Activated CD8-positive, alpha-beta memory T cell treated with anti-CD3 and anti-CD28 coated beads, Interleukin-2, amount 50 U/mL, for 24 hours (primary cell): ENCODE results near the gene CEP68.
"Not testable (repeated sequence)": the region's sequence is repeated elsewhere in the genome, so short reads cannot be mapped to it uniquely, and the experiment has no call there.

Experiments used
- DNase-seq: peaks from one replicate; pipeline ENCODE4 v3.0.0-alpha.2; 2020; ENCODE audit errors: extremely low read depth

CEP68 gene

DNA sequence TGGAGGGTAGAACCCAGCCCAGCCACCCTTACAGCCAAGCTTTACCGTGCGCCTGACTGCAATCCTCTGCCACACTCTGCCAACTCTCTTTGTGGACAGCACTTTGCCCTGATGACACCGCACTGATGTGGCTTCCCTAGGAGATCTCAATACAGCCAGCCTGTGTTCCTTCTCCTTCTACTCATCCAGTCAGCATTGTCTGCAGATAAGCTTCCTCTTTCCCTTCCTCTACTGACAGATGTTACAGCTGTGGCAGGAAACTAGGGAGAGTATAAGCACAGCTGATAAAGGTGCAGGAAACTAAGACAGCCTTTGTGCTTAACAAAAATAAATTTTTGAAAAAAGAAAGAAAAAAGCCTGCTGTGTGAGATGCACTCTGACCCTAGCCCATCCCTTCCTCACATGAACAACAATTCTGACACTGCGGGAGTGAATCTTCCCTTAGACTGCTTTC is 25.0 kb downstream of the CEP68 start:
- no peak for DNase-seq

DNA sequence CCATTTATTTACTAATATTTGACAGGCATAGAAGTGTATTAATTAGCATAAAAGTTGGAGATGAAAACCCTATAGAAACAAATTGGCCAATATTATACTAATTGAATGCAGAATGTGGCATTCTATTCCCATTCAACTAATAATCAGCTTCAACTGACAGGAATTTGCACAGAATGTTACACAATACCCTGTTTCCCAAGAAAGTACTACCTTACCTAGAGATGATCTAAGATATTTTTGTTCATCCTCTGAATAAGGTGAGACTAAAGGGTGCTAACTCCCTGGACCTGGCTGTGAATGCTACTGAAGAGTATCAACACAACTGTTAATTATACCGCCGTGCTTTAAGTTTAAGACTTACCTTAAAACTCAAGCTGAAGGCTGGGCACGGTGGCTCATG is 28.9 kb downstream of the CEP68 start:
- no peak for DNase-seq

DNA sequence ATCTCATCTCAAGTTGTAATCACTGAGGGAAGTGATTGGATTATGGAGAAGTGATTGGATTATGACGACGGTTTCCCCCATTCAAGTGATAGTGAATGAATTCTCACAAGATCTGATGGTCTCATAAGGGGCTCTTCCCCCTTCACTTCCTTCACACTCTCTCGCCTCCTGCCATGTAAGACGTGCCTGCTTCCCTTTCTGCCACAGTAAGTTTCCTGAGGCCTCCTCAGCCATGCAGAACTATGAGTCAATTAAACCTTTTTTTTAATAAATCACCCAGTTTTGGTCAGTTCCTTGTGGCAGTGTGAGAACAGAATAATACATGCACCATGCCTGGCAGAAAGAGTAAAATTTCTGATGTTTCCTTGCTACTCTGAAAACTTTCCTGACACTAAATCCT is 36.6 kb downstream of the CEP68 start:
- no peak for DNase-seq

DNA sequence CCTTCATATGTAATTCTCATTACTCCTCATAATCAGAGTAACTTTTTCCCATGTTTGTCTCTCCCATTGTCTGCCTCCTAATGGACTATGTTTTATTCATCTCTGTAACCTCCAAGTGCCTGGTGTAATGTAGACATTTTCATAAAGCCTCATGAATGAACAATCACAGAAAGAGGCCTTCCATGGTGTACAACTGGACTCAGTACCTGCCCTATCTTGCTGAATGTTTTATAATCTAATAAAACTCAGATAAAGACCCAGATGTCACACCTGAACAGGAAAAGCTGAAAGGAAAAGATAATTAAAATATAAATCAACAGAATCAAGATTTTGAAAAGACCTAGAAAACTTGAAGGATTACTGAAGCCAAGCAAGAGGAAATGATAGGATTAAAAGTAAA is 37.0 kb downstream of the CEP68 start:
- DNase-seq: no peak

DNA sequence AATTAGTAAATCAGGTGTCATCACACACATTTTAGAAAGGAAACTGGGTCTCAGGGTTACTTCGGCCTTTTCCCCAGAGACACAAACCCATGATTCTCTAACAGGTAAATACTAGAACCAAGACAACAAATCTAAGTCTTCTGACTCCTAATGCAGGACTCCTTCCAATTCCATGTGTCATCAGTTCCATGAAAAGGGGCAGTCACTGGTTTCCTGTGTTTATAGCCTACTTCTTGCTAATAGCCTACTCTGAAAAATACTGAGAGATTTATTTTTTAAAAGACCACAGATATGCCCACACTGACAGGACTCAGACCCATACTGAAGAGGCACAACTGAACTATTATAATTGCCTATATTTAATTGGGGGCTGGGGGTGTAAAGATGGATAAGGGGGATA is 40.7 kb downstream of the CEP68 start:
- no peak for DNase-seq

DNA sequence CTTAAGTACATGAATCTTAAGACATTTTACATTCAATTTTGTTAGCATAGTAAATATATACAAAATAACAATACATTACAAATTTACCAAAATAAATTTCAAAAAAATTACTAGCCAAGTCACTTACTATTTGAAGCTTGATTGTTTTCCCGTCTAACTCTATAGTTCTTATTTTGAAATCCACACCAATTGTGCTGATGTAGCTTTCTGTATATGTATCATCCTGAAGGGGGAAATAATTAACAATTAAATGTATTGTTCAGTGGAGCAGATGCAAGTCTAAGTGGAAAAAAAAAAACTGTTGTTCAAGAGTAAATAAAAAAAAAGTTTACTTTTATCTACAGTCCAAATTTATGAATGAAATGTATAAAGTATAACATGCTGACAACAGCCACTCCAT is 41.6 kb downstream of the CEP68 start:
- DNase-seq: no peak

DNA sequence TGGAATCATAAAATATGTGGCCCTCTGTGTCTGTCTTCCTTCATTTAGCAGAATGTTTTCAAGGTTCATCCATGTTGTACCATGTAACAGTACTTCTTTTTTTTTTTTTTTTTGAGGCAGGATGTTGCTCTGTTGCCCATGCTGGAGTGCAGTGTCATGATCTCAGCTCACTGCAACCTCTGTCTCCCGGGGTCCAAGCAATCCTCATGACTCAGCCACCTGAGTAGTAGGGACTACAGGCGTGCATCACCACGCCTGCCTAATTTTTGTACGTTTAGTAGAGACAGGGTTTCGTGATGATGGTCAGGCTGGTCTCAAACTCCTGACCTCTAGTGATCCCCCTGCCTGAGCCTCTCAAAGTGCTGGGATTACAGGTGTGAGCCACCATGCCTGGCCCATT is 42.5 kb downstream of the CEP68 start:
- DNase-seq: no peak

DNA sequence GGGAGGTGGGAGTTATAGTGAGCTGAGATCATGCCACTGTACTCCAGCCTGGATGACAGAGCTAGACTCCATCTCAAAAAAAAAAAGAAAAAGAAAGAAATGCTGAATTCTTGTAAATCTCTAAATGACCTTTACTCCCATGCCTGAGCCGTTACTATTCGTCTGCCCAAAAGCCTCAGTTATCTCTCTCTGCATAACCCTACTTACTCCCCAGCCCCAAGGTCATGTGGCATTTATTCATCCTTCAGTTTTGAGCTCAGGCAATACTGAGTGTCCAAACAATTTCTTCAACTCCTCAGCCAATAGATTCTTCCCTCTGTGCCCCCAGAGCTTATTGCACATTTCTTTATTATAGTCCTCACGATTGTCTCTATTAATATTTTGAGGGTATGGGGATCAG is 44.9 kb downstream of the CEP68 start:
- no peak for DNase-seq

DNA sequence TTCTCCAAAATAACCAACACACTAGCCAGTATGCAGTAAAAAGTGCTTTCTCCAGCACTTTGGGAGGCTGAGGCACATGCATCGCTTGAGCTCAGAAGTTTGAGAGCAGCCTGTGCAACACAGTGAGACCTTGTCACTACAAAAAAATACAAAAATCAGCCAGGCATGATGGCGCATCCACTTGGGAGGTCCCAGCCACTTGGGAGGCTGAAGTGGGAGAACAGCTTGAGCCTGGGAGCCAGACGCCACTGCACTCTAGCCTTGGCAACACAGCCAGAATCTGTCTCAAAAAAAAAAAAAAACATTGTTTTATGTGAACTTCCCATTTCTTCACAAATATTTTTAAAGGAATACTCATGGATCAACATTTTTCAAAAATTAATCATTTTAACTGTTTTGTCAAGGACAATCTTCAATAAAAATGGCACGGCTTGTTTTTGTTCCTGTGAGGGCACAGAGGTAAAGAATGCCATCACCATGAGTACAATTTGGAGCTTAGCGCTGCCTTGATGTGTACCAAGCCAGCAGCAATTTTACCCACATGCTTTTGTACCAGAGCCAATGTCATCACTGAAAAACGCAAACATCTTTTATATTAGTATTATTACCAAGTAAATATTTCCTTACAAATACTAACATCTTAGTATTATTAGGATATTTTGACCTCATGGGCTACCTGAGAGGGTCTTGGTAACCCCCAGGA is 46.9 kb downstream of the CEP68 start:
- no peak for DNase-seq

DNA sequence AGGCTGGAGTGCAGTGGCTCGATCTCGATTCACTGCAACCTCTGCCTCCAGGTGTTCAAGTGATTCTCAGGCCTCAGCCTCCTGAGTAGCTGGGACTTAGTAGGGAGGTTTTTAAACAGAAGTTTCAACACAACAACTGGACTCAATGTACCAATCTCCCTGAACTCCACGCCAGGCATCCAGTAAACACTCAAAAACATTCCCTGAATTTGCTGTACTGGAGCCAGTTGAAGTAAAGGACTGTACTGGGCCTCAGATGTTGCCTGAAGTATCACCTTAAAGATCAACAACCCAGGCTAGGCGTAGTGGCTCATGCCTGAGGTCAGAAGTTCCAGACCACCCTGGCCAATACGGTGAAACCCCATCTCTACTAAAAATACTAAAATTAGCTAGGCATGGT is 51.3 kb downstream of the CEP68 start:
- DNase-seq: no peak

DNA sequence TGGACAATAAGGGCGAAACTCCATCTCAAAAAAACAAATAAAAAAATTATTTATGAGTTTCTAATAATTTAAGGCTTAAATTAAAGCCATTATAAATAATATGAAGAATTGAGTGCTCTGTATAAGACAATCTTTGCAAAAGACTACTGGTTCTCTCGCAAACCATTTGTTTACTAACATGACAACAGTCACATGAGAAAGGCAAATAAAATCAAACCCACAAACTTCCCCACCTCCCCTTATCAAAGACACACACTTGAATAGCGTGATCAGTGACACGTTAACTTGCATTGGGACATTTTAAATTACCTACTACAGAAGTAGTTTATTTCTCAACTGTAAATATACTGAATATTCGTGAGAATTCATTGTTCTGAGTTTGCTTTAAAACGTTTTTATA is 52.6 kb downstream of the CEP68 start:
- DNase-seq: no peak

DNA sequence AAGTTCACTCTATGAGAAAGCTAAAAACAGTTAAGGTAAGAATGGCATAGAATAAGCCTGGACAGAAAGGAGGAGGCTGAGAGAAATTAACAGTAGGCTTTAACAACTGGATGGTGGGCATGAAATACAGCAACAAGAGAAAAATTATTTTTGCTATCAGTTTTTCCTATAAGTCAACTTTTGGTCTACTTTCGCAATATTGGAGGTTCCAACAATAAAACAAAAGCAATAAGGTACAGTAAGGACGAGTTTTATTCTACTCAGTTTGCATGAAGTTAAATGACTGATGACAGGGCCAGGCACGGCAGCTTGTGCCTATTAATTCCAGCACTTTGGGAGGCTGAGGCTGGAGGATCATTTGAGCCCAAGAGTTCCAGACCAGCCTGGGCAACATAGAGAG is 56.4 kb downstream of the CEP68 start:
- no peak for DNase-seq

DNA sequence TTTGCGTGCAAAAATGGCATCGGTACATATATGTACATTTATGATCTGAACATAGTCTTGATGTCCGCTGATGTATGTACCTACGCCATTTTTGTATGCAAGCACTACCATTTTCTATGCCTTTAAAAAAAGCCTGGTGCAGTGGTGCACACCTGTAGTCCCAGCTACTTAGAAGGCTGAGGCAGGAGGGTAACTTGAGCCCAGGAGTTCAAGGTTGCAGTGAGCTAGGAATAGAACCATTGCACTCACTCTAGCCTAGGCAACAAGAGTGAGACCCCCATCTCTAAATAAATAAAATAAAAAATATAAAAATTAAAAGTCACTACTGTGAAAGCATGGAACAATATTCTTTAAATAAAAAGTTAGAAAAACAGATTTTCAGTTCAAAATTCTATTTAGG is 57.0 kb downstream of the CEP68 start:
- no peak for DNase-seq

DNA sequence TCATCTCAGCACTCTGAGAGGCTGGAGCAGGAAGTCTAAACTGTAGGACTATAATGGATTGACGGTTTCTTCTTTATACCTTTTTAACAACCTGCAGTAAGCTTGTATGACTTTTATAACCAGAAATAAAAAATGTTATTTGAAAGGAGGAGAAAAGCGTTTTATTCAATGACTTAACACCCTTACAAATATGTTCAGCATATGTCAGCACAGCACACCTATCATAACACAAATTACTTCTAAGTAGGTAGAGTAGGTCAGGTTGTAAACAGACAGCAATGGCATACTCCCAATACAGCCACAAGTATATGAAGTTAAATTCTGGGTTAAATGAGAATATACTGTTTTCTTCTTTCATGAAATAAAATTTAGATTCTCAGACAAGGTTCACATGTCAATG is 57.6 kb downstream of the CEP68 start:
- no peak for DNase-seq

DNA sequence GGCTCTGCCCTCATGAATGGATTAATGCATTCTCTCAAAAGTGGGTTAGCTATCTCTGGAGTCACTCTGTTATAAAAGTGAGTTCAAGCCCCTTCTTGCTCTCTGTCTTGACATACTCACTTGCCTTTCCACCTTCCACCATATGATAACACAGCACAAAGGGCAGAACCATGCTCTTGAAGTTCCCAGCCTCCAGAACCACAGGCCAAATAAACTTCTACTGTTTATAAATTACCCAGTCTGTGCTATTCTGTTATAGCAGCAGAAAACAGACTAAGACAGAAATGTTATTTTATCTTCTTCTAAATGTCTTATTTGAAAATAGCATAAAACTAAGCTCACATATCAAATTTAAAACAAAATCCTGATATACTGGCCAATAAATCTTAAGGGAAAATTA is 58.7 kb downstream of the CEP68 start:
- no peak for DNase-seq

DNA sequence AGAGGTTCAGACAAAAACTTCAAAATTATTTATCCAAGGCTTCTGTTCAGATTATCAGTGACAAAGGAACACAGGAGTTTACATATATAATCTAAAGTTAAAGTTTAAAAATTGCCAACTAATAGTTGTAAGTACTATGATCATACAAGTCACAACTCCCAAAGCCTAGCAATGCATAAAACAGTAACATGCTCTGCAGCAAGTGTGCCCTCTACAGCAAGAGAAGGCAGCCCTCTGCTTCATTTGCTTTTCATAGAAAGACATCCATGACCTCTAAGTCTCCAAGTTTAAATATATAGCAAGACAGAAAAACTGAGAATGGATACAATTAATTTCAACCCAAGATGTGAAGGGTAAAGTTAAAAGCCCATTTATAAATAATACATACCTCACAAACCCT is 60.4 kb downstream of the CEP68 start:
- DNase-seq: no peak

DNA sequence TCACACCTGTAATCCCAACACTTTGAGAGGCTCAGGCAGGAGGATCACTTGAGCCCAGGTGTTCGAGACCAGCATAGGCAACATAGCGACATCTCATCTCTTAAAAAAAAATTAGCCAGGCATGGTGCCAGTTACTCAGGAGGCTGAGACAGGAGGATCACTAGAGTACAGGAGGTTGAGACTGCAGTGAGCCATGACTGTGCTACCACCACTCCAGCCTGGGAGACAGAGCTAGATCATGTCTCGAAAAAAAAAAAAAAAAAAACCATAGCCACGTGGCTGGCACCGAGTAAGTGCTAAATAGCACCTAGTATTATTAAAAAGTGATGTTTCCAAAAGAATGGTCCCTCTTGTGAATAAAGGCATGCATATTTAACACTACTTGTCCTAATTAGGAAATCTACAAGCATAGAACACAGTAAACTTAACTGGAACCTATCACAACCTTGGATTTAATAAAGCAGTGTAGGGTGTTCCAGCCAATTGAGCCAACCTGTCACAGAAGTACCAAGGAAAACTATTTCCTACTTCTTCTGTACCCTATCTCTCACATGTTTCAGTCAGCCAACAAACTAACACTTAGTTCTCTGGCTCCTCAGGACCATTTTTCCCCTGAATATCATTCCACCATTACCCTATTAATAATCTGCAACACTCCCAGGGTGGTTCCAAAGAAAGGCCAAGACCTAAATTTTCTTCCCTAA is 64.9 kb downstream of the CEP68 start:
- DNase-seq: no peak

DNA sequence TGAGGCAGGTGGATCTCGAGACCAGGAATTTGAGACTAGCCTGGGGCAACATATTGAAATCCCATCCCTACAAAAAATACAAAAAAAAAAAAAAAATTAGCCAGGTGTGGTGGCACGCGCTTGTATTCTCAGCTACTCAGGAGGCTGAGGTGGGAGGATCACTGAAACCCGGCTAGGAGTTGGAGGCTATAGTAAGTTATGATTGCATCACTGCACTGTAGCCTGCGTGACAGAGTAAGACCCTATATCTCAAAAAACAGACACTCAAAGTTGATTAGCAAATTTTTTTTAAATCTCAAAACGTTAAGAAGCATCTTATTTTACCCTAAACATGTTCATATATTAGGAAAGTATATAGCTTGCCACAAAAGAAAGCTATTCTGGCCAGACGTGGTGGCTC is 66.1 kb downstream of the CEP68 start:
- DNase-seq: no peak

DNA sequence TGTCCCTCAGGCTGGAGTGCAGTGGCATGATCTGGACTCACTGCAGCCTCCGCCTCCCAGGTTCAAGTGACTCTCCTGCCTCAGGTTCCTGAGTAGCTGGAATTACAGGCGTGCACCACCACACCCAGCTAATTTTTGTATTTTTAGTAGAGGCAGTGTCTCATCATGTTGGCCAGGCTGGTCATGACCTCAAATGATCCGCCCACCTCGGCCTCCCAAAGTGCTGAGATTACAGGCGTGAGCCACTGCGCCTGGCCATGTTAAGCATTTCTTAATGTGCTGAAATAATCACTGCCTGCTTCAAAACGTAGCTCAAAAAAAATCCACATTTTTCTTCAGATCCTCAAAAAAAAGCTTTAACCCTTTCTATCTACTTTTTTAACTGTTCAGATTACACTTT is 69.2 kb downstream of the CEP68 start:
- not testable (repeated sequence) for DNase-seq

DNA sequence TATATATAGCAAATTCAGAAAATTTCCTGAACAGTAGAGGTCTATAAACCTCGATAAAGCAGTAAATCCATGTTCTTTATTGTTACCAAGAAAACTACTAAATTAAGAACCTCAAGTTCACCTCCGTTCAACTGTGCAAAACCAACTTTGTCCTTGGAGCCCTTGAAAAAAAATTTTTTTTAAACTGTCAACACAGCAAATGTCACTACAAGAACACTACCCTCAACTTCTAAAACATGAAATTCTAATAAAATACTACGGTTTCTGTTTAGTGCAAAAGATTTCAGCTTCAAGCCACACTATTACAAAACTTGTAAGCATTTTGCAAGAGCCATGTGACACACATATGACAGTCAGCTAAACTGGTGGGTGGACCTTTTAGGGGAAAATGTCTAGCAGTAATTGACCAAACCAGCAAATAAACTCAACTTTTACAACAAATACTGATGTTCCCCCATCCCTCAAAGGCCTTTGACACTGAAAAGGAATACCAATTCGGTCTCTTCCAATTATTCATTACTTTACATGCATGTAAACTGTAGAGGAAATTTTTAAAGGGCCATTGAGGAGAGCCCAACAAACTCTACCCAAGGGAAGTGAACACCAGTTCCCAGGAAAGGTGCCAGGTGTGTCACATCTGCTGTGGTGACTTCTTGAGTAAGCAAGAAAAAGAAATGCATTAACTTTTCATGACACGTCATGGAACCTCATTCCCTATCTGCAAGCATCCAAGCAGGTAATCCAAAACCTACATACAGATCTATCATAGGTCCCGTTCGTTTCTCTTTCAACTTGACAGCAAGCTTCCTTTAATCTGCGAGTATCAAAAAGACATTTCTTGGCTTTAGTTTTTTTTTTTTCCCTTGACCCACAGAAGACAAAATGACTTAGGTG is 72.3 kb downstream of the CEP68 start:
- DNase-seq: no peak

DNA sequence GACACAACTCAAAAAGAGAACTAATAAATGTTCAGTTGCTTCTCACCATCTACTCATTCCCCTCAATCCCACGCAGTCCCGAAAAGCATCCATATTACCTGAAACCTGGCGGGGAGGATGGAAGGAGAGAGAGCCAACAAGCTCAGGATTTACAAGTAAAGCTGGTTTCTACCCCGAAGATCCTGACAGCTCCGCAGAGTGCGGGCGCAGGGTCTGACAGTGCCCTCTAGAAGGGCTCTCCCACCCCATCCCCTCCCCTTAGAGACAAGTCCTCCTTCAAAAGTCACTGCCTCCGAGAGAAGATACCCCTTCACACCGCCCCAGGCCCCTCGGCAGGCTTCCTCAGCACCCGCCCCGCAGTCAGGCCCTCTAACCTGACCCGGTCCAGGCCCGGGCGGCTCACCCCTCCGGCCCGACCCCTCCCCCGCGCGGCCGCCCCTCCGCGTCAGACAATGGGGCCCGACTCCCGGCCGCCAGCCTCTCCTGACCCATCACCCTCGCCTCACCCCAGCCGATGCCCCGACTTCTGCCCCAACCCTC is 73.1 kb downstream of the CEP68 start:
- DNase-seq: no peak
